GM10847 (cell line): ENCODE measurements around the gene ZNF620.
A peak's percentile ranks its signal among the peaks of the same experiment; 100 is the strongest.

ENCODE experiments used
- POLR2A ChIP-seq: IDR thresholded peaks from 2 replicates; pipeline ENCODE4 v1.6.1; 2011; ENCODE audit not compliant: insufficient read length; ENCODE audit errors: extremely low read depth

ZNF620 gene

GRCh38 chr3:40505599-40506462, at the start of gene ZNF620:
Gene ZNF620, plus strand, starts transcription at chr3:40506039. Its CDS starts 314 bp downstream, at chr3:40506353.
- no peak for TF ChIP-seq POLR2A

DNA sequence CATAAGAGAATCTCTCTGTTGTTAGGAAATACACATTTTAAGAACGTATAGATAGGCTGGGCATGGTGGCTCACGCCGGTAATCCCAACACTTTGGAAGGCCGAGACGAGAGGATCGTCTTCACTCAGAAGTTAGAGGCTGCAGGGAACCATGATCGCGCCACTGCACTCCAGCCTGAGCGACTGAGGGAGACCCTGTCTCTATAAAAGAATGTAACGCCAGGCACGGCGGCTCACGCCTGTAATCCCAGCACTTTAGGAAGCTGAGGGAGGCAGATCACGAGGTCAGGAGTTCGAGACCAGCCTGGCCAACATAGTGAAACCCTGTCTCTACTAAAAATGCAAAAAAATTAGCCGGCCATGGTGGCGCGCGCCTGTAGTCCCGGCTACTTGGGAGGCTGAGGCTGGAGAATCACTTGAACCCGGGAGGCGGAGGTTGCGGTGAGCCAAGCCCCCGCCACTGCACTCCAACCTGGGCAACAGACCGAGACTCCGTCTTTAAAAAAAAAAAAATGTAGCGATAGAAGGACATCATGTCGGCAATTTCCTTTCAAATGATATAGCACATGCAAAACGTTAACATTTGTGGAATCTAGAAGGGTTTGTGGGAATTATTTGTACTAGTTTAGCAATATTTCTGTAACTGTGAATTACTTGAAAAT, 49.4 kb upstream of the ZNF620 start:
- TF ChIP-seq POLR2A: no peak

DNA sequence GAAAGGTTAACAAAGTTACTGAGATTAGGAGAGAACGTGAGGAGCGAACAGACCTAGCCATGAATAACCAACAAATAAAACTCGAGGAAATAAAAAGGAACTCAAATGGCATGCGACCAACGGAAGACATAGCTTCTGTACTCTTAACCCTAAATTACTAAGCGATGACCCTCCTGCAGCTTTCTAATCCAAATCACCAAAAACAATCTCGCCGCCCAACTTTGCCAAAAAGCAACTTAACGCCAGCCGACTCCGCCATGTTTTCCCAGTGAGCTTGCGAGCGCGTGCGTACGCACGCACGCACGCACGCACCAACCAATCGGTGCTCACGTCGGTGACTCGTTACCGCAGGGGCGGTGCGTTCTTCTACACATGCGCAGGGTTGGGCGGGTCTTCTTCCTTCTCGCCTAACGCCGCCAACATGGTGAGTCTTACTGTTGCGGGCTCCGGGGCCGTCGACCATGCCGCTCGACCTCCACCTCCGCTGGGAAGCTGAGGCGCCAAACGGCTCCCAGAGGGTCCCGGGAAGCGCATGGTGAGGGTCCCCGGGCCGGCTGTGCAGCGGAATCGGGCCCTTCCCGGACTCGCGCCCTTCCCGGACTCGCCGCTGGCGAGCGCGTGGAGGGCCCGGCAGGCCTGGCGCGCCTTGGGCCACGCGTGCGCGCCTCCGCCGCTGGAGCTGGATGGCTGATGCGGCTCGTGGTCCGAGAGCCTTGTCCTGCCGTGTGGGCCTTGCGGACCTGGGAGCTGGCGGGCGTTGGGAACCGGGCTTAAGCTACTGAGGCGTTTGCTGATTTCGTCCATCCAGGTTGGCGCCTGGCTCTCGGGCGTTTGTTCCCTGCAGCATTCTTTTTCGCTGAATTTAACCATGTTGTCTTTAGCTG, 48.7 kb upstream of the ZNF620 start, which contains the start of gene RPL14:
TSS of gene RPL14 (plus strand) at position 400 of the 884 bp plus-strand sequence. CDS start at position 533, 133 bp downstream.
- TF ChIP-seq POLR2A: no peak

DNA sequence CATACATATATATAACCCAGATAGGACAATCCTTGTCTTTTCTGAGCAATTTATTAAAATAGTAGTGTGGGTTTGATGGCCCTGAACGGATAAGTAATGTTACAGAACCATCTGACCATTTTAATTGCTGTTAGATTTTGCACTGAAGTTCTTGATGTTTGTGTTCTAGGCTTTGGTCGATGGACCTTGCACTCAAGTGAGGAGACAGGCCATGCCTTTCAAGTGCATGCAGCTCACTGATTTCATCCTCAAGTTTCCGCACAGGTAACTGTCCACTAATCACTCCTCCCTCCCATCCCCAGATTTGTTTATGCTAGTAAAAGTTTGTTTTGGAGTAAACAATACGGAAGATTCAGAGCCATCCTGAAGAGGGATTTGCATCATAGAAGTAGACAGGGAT, 47.4 kb upstream of the ZNF620 start:
- no peak for TF ChIP-seq POLR2A

DNA sequence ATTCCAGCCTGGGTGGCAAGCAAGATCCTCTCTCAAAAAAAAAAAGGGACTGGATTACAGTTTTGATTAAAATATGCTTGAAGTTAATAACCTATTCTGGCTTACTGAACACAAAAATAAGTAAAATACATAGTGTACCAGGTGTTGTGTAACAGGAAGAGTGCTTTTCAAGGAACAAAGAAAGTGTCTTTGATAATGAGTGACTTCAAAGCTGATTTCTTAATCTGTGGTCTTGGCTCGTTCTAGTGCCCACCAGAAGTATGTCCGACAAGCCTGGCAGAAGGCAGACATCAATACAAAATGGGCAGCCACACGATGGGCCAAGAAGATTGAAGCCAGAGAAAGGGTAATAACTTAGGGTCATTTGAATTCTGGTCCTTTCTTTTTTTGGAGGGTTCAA, 44.7 kb upstream of the ZNF620 start:
- no peak for TF ChIP-seq POLR2A

DNA sequence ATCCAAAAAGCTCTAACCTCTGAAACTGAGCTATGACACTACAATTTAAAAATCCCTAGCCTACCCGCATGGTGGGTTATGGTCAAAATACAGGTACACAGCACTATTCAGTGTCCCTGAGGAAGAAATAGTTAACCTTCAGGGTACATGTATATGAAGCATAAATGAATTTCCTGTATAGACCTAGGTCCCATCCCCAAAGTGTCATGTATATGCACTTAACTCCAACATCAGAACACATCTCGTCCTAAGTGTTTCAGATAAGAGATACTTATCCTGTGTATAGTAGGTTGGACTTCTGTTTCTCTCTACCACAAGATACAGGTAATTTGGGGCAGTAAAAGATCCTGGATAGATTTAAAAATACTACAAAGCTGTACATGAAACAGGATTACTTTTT, 42.3 kb upstream of the ZNF620 start:
- no peak for TF ChIP-seq POLR2A

GRCh38 chr3:40464339-40465110, 41.3 kb upstream of the ZNF620 start:
- TF ChIP-seq POLR2A: no peak

DNA sequence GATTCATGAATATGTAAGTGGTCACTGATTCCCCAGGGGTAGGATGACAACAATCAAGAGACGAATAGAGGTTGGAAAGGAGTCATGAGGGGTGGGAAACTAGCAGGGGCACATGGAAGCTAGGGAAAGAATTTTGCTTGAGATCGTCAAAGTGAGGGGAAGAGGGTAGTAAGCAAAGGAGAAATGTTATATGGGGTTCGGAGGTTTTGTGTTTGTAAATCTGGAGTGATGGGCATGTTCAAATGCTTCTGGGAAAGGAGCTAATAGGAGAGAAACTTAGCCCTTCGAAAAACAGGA, 40.8 kb upstream of the ZNF620 start:
- no peak for TF ChIP-seq POLR2A

- no peak for TF ChIP-seq POLR2A
These were observed 40.4 kb upstream of the ZNF620 start for GRCh38 chr3:40465456-40465855.

- TF ChIP-seq POLR2A: no peak
These were observed 37.8 kb upstream of the ZNF620 start for GRCh38 chr3:40468018-40468417.

GRCh38 chr3:40470701-40471100, 35.1 kb upstream of the ZNF620 start:
- TF ChIP-seq POLR2A: no peak

- TF ChIP-seq POLR2A: peak; percentile 56
These were observed 29.1 kb upstream of the ZNF620 start, which contains the start of gene ZNF619 for GRCh38 chr3:40476478-40477470. Gene ZNF619, plus strand, starts transcription at chr3:40477122. Its CDS starts 858 bp downstream, at chr3:40477980.

DNA sequence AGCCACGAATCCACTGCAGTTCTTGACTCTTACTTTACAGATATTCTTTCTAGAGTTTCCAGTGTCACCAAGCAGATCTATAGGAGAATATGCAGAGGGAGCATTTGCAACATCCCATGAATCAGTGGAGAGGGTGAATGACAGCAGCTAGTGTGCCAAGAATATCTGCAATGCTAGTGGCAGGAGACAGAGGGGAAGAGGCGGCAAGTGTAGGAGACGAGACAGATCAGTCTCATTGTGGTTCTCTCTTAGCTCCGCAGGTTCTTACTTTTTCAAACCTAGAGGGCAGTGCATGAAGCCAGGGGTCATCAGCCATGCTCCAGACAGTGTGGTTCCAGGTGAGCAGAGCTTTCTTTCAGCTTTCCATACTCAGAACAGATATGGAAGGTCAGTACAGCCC, 28.2 kb upstream of the ZNF620 start:
- no peak for TF ChIP-seq POLR2A

DNA sequence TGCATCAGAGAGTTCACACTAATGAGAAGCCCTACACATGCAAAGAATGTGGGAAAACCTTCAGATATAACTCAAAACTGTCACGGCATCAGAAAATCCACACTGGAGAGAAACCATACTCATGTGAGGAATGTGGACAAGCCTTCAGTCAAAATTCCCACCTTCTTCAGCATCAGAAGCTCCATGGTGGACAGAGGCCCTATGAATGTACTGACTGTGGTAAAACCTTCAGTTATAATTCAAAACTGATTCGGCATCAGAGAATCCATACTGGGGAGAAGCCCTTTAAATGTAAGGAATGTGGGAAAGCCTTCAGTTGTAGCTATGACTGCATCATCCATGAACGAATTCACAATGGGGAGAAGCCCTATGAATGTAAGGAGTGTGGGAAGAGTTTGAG, 18.7 kb upstream of the ZNF620 start:
- no peak for TF ChIP-seq POLR2A

DNA sequence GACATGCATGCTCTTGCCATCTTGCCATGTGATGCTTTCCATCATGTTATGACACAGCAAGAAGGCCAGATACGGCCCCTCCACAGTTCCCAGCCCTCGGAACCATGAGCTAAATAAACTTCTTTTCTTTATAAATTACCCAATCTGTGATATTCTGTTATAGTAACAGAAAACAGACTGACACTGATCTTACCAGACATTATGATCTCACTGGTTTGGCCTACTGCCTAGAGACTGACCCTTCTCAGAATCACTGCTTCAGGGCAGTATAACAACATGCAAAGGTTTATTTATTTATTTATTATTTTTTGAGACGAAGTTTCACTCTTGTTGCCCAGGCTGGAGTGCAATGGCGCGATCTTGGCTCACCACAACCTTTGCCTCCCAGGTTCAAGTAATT, 14.9 kb upstream of the ZNF620 start:
- no peak for TF ChIP-seq POLR2A
